ENCODE measurements around the gene HDGF. TPM values are rescaled to one million over a fixed set of nuclear protein-coding genes. Genes with fewer than 3 reads are reported as not detected.

HDGF gene
- total RNA-seq, 2 experiments from 2014 or later: 186 to 196 TPM

DNA sequence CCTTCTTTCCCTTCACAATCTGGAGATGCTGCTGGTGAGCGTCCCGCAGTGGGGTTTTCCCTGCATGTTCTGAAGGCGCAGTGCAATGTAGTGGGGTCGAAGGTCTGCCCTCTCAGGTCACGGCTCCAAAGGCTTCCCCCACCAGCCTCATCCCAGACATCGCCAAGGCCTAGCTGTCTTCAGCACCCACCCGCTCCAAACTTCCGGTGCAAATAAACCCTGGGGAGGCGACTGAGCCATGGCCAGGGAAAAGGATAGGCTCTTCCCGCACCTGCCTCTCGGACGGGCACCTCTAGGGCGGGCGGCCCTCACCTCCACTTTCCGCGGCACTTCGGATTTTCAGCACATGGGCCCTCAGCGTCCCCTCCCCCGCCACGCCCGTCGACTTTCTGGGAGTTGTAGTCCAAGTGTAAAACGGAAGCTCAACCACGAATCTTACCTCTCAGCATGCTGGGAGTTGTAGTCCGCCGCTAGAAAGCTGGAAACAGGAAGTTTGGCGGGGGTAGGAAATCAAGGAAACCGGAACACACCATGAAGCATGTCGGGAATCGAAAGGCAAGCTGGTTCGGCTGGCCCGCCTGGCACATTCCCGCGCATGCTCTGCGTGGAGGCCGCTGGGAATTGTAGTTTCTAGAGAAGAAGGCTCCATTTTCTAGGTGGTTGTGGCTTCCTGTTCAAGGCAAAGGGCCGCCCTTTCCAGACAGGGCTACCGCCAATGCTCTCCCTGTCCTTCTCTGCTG lies 10.6 kb downstream of the HDGF start, which contains the start of gene MRPL24:
Gene MRPL24 (minus strand): TSS at position 348 of the 740 bp plus-strand sequence. CDS start 2,384 bp downstream, outside the sequence.
- peak; percentile 88 for ATAC-seq (ENCODE audit: low read depth)
- H3K4me3 Mint-ChIP-seq: peak within 1 kb of the TSS; percentile 94
- DNase-seq: peak; percentile 88
- H3K9me3 Mint-ChIP-seq: no peaks in the 10 kb centered on the region
- peaks cover 26% of the 10 kb centered on the region for H3K36me3 Mint-ChIP-seq
- H3K27me3 Mint-ChIP-seq: no peaks in the 10 kb centered on the region
- H3K27ac Mint-ChIP-seq: peak within 1 kb of the TSS; percentile 94
- peaks cover 29% of the 10 kb centered on the region for H3K4me1 Mint-ChIP-seq
- POLR2A ChIA-PET: interaction anchor here (0.6 to 4.7 kb wide), 10 partner anchors 10 to 239 kb away, joined by 4 to 82 read pairs (median 6); partner anchors contain the start of genes HDGF, ISG20L2, MEF2D and METTL25B

DNA sequence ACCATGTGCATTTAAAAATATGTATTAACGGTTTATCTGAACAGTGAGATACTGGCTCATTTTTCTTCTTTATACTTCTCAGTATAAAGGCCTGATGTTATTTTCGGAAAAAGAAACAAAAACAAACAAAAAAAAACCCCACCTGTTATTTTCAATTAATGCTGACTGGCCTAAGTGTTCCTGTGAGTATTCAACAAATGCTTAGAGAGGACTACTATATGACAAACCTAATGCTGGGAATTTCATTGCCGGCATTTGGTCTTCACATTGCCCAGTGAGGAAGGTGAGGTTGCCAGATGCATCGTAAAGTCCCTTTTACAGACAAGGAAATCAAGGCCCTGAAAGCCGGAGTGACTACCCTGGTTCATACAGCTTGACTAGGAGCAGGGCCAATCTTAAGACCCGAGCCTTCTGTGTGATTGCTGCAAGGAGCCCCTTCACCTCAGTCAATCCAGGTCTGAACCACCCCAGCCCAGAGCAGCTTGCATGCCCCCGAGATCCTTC lies 11.2 kb downstream of the HDGF start:
- no peak for DNase-seq
- peaks cover 22% of the 10 kb centered on the region for H3K4me1 Mint-ChIP-seq

DNA sequence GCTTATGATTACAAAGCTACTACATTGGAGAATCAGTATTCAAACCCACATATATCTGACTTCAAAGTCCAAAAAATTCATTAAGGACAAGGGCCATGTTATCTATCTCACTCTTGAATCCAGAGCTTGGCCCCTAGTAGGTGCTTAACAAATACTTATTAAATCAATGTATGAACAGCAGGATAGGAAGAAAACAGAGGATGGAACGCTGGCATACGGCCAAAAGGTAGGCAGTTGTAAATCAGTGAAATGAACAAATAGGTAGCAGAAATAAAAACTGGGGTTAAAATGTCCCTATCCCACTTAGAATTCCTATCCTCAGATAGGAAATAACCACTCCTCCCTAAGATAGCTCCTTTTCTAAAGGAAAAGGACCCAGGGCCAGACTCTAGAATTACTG lies 12.6 kb downstream of the HDGF start:
- no peak for ATAC-seq (ENCODE audit: low read depth)
- no peaks in the 10 kb centered on the region for H3K27me3 Mint-ChIP-seq
- peaks cover 20% of the 10 kb centered on the region for H3K36me3 Mint-ChIP-seq
- no peak for DNase-seq
- no peaks in the 10 kb centered on the region for H3K9me3 Mint-ChIP-seq
- H3K4me1 Mint-ChIP-seq: peaks cover 16% of the 10 kb centered on the region
- H3K4me3 Mint-ChIP-seq: peak overlapping the region; percentile 14
- POLR2A ChIA-PET: interaction anchor here (4.7 kb wide), 1 partner anchor 10 kb away, joined by 82 read pairs; the partner anchor contains the start of genes ISG20L2 and METTL25B
- peak overlapping the region; percentile 14 for H3K27ac Mint-ChIP-seq

More for the DNA sequence above, 11.2 kb downstream of the HDGF start:
- POLR2A ChIA-PET: interaction anchor here (1.2 to 4.7 kb wide), 6 partner anchors 11 to 239 kb away, joined by 4 to 82 read pairs (median 20); partner anchors contain the start of genes HDGF, ISG20L2, MEF2D and METTL25B
- H3K36me3 Mint-ChIP-seq: peaks cover 22% of the 10 kb centered on the region
- H3K4me3 Mint-ChIP-seq: peak overlapping the region; percentile 94
- H3K27me3 Mint-ChIP-seq: no peaks in the 10 kb centered on the region
- peak; percentile 4 for ATAC-seq (ENCODE audit: low read depth)
- H3K27ac Mint-ChIP-seq: peak overlapping the region; percentile 94
- no peaks in the 10 kb centered on the region for H3K9me3 Mint-ChIP-seq

DNA sequence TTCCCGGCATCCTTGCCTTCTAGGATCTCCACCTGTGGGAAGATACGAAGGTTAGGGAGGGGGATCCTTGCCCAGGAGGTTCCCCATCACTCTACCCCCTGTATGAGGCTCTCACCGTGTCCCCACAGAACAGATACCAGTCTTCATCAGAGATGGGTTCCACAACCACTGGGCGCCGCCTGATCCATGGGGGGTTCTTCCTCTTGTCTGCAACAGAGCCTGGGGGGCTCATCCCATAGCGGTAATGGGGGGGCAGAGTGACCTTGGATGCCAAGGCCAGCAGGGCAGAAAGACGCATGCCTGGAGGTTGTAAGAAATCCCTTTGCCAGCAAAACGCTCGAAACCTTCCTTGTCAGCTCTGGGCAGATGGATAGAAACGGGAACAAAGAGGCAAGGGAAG lies 13.1 kb downstream of the HDGF start:
- Mint-ChIP-seq H3K27ac (no peak overlapping the region), H3K27me3 (no peaks in the 10 kb centered on the region), H3K36me3 (peaks cover 17% of the 10 kb centered on the region), H3K4me1 (peaks cover 16% of the 10 kb centered on the region), H3K9me3 (no peaks in the 10 kb centered on the region), H3K4me3 (no peak overlapping the region)
- ATAC-seq (ENCODE audit: low read depth): no peak
- DNase-seq: no peak
- POLR2A ChIA-PET: interaction anchor here (4.7 kb wide), 1 partner anchor 10 kb away, joined by 82 read pairs; the partner anchor contains the start of genes ISG20L2 and METTL25B

DNA sequence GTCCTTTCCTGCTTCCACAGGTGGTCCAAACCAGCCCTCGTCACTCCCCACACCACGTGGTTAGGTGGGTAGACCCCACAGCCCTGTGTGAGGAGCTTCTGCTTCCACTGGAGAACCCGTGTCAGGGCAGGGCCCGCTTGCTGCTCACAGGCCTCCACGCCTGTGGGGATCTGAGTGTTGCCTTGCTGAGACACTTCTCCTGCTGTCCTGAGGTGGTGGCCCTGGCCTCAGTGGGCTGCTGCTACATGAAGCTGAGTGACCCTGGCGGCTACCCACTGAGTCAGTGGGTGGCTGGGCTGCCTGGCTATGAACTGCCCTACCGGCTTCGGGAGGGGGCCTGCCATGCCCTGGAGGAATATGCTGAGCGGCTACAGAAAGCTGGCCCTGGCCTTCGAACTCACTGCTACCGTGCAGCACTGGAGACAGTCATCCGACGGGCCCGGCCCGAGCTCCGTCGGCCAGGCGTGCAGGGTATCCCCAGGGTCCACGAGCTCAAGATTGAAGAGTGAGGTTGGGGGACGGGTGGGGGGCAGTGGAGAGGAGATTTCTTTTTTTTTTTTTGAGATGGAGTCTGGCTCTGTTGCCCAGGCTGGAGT lies 17.4 kb downstream of the HDGF start:
- peaks cover 16% of the 10 kb centered on the region for H3K4me1 Mint-ChIP-seq
- ATAC-seq (ENCODE audit: low read depth) (no peak), DNase-seq (no peak)
- no peaks in the 10 kb centered on the region for H3K27me3 Mint-ChIP-seq
- POLR2A ChIA-PET: no interaction called here
- H3K27ac Mint-ChIP-seq: no peak overlapping the region
- no peak overlapping the region for H3K4me3 Mint-ChIP-seq
- H3K36me3 Mint-ChIP-seq: peaks cover 2% of the 10 kb centered on the region
- no peaks in the 10 kb centered on the region for H3K9me3 Mint-ChIP-seq

DNA sequence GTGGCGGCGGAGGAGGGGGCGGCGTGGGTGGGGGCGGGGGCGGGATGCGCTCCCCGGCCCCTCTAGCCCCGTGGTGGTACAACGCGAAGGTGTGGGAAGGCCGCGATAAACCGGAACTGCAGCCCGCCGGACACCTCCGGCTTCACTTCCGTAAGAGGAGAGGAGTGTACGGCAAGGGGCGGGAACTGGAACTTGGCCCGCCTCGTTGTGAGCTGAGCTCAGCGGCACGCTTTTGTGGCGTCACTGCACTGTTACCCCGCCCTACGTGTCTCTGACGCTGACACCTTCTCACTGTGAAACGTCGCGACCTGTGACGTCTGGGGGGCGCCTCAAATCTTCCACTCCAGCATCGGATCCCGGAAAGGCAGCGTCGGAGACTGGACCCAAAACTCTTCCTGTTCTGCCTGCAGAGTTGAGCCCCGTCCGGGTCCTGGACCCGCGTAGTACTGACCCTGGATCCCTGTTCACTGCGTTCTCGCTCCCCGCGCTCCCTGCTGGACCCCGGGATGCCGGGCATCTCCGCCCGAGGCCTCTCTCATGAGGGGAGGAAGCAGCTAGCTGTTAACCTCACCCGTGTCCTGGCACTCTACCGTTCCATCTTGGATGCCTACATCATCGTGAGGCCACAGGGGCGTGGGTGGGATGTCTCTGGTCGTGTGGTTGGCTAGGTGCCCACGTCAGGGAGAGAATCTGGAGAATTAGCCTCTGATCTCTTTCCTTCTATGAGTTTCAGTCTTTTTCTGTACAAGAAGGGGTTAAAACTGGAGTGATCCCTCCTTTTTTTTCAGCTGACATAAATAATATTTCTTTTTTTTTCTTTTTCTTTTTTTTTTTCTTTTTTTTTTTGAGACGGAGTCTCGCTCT lies 22.6 kb downstream of the HDGF start, which contains the start of gene ISG20L2:
Gene ISG20L2 (minus strand): TSS at position 168 of the 864 bp plus-strand sequence. CDS start 1,114 bp downstream, outside the sequence.
- POLR2A ChIA-PET: interaction anchor here (0.9 to 6.5 kb wide), 23 partner anchors 8 to 446 kb away, joined by 3 to 82 read pairs (median 4); partner anchors contain the start of genes HDGF, INSRR, MEF2D and MRPL24
- peaks cover 24% of the 10 kb centered on the region for H3K4me1 Mint-ChIP-seq
- DNase-seq (peak; percentile 91), ATAC-seq (ENCODE audit: low read depth) (peak; percentile 88)
- H3K4me3 Mint-ChIP-seq: no peak within 1 kb of the TSS
- peak within 1 kb of the TSS; percentile 99 for H3K27ac Mint-ChIP-seq
- peaks cover 11% of the 10 kb centered on the region for H3K36me3 Mint-ChIP-seq
- H3K27me3 Mint-ChIP-seq: no peaks in the 10 kb centered on the region
- H3K9me3 Mint-ChIP-seq: no peaks in the 10 kb centered on the region

DNA sequence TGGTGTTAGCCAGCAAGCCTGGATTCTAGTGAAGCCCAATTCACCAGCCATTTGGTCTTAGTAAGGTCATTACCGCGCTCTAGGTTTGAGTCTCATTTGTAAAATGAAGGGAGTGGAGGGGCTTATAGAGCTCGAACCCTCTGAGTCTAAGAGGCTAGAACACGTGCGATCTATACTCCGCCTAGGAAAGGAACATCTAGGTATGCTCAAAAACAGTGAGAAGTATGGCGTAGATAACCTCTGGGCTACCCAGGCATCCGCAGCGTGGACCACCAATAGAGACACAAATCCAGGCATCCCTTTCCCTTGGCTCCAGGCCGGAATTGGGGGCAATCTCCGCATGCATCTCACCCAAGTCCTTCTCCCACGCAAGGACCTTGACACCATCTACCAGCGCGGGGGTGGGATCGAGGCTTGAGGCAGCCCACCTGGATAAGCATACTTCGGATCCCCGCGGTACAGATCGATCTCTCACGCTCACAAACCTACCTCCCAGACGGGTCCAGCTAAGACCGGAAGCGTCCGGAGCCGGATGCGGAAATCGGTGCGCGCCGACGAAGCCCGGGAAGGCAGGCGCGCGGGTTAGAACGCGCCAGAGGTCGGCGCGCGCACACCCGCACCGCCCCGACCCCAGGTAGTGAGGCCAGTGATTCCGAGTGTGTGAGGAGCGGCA lies 23.4 kb downstream of the HDGF start, which contains the start of gene METTL25B:
Gene METTL25B (plus strand): TSS at position 544 of the 673 bp plus-strand sequence. CDS start 636 bp downstream, outside the sequence.
- peaks cover 17% of the 10 kb centered on the region for H3K36me3 Mint-ChIP-seq
- no peak within 1 kb of the TSS for H3K4me3 Mint-ChIP-seq
- POLR2A ChIA-PET: interaction anchor here (0.6 to 6.5 kb wide), 24 partner anchors 9 to 408 kb away, joined by 3 to 82 read pairs (median 4); partner anchors contain the start of genes HDGF, INSRR, MEF2D and MRPL24
- ATAC-seq (ENCODE audit: low read depth): peak; percentile 72
- H3K9me3 Mint-ChIP-seq: no peaks in the 10 kb centered on the region
- H3K27me3 Mint-ChIP-seq: no peaks in the 10 kb centered on the region
- H3K4me1 Mint-ChIP-seq: peaks cover 30% of the 10 kb centered on the region
- peak within 1 kb of the TSS; percentile 99 for H3K27ac Mint-ChIP-seq
- peak; percentile 87 for DNase-seq

DNA sequence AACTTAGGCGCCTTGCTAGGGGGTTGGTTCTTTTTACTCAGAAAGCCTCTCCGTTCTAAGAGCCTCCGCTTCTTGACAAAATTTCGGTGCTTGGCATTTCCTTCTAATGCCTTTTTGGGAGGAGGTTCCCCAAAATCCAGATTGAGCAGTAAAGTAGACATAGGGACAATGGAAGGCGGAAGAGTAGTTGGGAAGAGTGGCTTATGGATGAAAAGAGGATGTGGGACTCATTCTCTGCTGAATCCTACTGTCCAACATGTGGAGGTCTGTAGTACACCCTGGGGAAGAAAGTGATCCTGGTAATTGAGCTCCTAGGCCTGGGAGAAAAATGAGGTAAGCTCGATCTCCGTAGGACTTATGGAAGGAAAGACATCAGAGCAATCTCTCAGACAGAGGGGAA lies 24.0 kb downstream of the HDGF start:
- Mint-ChIP-seq H3K27ac (peak overlapping the region; percentile 99), H3K4me3 (no peak overlapping the region), H3K4me1 (peaks cover 30% of the 10 kb centered on the region), H3K9me3 (no peaks in the 10 kb centered on the region), H3K36me3 (peaks cover 19% of the 10 kb centered on the region), H3K27me3 (no peaks in the 10 kb centered on the region)
- no peak for DNase-seq
- POLR2A ChIA-PET: interaction anchor here (1.1 to 6.5 kb wide), 10 partner anchors 13 to 87 kb away, joined by 3 to 82 read pairs (median 7); partner anchors contain the start of genes HDGF, MRPL24 and PRCC
- no peak for ATAC-seq (ENCODE audit: low read depth)

DNA sequence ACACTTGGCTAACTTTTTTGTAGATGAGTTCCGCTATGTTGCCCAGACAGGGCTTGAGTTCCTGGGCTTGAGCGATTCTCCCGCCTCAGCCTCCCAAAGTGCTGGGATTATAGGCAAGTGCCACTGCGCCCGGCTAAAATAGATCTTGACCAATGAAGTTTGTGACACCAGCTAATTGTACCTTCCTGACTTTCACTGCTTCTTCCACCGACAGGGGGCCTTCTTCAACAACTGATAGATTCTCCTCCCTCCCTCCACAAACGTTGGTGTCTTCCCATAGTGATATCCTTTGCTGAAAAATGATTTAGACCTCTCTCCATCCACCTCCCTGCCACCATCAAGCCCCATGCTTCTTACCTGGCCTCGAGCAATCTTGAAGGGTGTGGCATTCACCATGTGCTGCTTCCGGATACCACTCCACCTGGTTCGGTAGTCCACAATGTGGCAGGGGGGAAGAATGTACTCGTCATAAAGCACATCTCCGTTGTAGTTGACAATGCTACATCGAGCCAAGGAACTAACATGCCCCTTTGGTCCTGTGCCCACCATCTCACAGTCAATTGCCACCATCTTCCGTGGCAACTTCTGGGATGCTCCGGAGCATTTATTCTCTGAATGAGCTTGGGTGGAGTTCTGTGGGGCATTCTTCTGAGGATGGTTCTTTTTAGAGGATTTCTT lies 24.8 kb downstream of the HDGF start:
- Mint-ChIP-seq H3K27me3 (no peaks in the 10 kb centered on the region), H3K4me1 (peaks cover 30% of the 10 kb centered on the region), H3K9me3 (no peaks in the 10 kb centered on the region), H3K36me3 (peaks cover 19% of the 10 kb centered on the region), H3K27ac (peak overlapping the region; percentile 99), H3K4me3 (no peak overlapping the region)
- ATAC-seq (ENCODE audit: low read depth) (no peak), DNase-seq (no peak)
- POLR2A ChIA-PET: interaction anchor here (0.7 to 6.5 kb wide), 16 partner anchors 14 to 134 kb away, joined by 3 to 82 read pairs (median 6); partner anchors contain the start of genes CRABP2, HDGF, MRPL24 and NTRK1

DNA sequence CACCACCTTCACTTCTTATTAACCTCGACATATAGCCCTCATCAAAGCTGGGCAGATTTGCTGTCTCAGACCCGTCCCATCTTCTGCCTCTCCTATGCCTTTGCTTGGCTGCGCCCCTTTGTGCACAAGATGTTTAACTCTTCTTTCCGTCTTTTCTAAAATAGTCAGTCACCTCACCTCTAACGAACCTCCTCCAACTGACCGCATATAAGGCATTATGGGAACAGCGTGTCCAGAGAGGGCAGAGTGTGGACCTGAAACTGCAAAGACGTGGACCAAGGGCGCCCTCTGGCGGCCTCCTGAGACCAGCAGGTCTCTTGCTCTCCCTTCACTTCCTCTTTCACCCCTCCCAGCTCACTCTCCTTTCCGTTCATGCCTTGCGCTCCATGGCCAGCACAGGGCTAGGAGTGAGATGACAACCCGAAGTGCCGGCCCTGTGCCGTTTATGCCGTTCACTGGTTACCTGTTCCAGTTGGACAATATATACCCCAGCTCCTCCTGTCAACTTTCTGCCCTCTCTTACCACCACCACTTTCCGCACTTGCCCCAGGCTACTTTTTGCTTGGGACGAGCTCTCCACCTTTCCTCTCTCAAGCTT lies 25.7 kb downstream of the HDGF start:
- DNase-seq: peak; percentile 89
- Mint-ChIP-seq H3K4me3 (no peak overlapping the region), H3K36me3 (peaks cover 22% of the 10 kb centered on the region), H3K9me3 (no peaks in the 10 kb centered on the region), H3K27ac (no peak overlapping the region), H3K27me3 (no peaks in the 10 kb centered on the region), H3K4me1 (peaks cover 27% of the 10 kb centered on the region)
- ATAC-seq (ENCODE audit: low read depth): peak; percentile 32
- POLR2A ChIA-PET: interaction anchor here (0.8 to 6.5 kb wide), 13 partner anchors 14 to 135 kb away, joined by 3 to 82 read pairs (median 5); partner anchors contain the start of genes CRABP2, HDGF, MRPL24 and NTRK1

DNA sequence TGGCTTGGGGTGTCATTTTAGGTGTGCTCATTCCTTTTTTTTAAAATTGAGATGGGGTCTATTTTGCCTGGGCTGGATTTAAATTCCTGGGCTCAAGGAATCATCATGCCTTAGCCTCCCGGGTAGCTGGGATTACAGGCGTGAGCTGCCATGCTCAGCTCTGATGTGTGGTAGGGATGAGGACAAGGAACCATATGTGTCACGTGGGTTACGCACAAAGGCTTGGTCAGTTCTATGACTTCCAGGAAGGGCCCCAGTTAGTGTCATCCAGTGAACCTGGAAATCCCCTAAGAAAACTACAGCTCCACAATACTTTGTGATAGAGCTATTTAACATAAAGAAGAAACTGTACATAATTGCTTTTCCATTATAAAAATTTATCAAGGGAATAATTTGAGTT lies 29.9 kb downstream of the HDGF start:
- DNase-seq (no peak), ATAC-seq (ENCODE audit: low read depth) (no peak)
- POLR2A ChIA-PET: interaction anchor here (0.6 to 1.0 kb wide), 3 partner anchors 8 to 210 kb away, joined by 3 read pairs; no protein-coding TSS in a partner anchor
- Mint-ChIP-seq H3K27me3 (no peaks in the 10 kb centered on the region), H3K4me1 (peaks cover 15% of the 10 kb centered on the region), H3K36me3 (peaks cover 27% of the 10 kb centered on the region), H3K9me3 (no peaks in the 10 kb centered on the region), H3K27ac (no peak overlapping the region), H3K4me3 (no peak overlapping the region)
